K562 (cell line): ENCODE data around the gene TK1. TPM values are rescaled to one million over a fixed set of nuclear protein-coding genes. Genes with fewer than 3 reads are reported as not detected.

Source experiments
- ASH1L ChIP-seq: fragments of 450-650 bp; IDR thresholded peaks from 2 replicates; pipeline ENCODE4 v1.6.1; 2018; ENCODE audit warnings: borderline replicate concordance, mild to moderate bottlenecking, low read depth; ENCODE audit not compliant: partially characterized antibody
- GMEB1 ChIP-seq: fragments of 250-450 bp; sonication (Bioruptor Pico); IDR thresholded peaks from 2 replicates; pipeline ENCODE4 v1.4.0; 2020; ENCODE audit warnings: mild to moderate bottlenecking
- KLF6 ChIP-seq: fragments of 250-450 bp; sonication (Bioruptor Pico); IDR thresholded peaks from 2 replicates; pipeline ENCODE4 v1.4.0; 2020; ENCODE audit warnings: mild to moderate bottlenecking, moderate library complexity, borderline replicate concordance
- NELFE ChIP-seq: IDR thresholded peaks from 2 replicates; pipeline ENCODE4 v1.6.1; 2011; ENCODE audit warnings: mild to moderate bottlenecking; ENCODE audit not compliant: insufficient read depth, insufficient read length
- SMAD3 ChIP-seq: fragments of 450-650 bp; formaldehyde crosslinking; conservative IDR thresholded peaks from 2 replicates; pipeline ENCODE4 v1.4.0; 2020; ENCODE audit warnings: mild to moderate bottlenecking
- ZBTB34 ChIP-seq: fragments of 250-450 bp; sonication (Bioruptor Pico); IDR thresholded peaks from 2 replicates; pipeline ENCODE4 v1.8.0; 2021; ENCODE audit warnings: mild to moderate bottlenecking, moderate library complexity
- polyA plus RNA-seq, 8 experiments: library from polyadenylated mRNA; depleted of rRNA in 4 of 8; stranded (reverse) in 5 of 8; unstranded in 3 of 8; fragments of >200 nt; fragmentation: Nextera tagmentation in 2 of 8; fragmentation: Illumina TruSeq in 1 of 8; extraction: Ambion mirVana in 2 of 8; extraction: Trizol in 1 of 8; gene quantifications; 2 replicates each; pipeline versions ENCODE4 v1.2.1 to v1.2.3, GENCODE V29; 2011 to 2014; ENCODE audit warnings: inconsistent platforms in 1 of 8, missing spikeins in 1 of 8
- total RNA-seq, 7 experiments: library from RNA; depleted of rRNA in 6 of 7; stranded (reverse); fragments of >200 nt in 6 of 7; fragmentation: Illumina TruSeq in 2 of 7; extraction: Trizol in 2 of 7; gene quantifications; 2 replicates each; pipeline versions ENCODE4 v1.2.1 to v1.2.3, GENCODE V29; 2011 to 2021; ENCODE audit warnings: low replicate concordance in 1 of 7

The TK1 gene
- total and polyA plus RNA-seq, 9 of the 15 experiments (the other 6 are each of a cell fraction or from before 2014, with no cell fraction given) = 8.4 to 280 (median 103) TPM

GRCh38 chr17:78148286-78149016 lies 38.4 kb downstream of the TK1 start (continued):
- TF ChIP-seq ZBTB34 (CRISPR knock-in tag) (no peak), NELFE (no peak), ASH1L (no peak), SMAD3 (no peak), KLF6 (CRISPR knock-in tag) (no peak), GMEB1 (CRISPR knock-in tag) (no peak)
